ENCODE data around the gene CHCHD4. TPM values are rescaled to one million over a fixed set of nuclear protein-coding genes. Genes with fewer than 3 reads are reported as not detected.

Gene CHCHD4
- total RNA-seq, 1 experiment from 2014 or later: 27.5 TPM

DNA sequence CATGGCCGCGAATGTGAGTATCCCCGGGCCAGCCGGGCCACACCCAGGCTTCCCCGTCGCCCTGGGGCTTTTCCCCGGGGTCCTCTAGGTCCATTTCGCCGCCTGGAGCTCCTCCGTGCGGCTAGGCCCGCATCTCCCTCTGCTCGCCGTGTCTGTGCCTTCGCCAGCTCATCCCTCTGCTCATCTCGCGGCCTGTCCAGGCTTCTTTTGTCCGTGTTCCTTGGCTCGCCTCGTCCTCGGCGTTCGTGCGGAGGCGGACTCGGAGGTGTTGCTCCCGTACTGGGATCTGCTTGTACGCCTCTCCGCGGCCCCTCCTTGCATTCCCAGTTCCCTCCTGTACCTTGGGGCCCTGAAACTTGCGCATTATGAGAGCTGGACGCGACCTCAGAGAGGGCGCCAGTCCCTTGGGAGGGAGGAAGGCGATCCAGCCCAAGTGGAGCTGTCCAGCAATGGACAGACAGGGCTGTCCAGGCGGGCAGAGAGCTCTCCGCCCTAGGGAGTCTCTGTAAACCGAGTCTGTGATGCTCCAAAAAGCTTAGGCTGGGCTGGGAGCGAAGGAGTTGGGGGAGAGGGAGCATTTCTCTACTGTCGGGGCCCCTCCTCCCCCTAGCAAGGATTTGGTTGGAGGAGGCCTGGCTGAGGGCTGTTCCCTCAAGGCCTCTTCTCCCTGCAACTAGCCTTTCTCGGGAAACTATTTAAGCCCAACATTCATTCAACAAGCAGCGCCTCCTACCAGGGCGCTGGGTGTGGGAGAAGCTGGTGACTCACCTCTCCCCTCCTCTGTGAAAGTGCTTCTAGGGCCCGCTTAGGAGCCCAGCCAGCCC, 735 bp upstream of the CHCHD4 start (continued):
- TF ChIP-seq, protein P1, sequence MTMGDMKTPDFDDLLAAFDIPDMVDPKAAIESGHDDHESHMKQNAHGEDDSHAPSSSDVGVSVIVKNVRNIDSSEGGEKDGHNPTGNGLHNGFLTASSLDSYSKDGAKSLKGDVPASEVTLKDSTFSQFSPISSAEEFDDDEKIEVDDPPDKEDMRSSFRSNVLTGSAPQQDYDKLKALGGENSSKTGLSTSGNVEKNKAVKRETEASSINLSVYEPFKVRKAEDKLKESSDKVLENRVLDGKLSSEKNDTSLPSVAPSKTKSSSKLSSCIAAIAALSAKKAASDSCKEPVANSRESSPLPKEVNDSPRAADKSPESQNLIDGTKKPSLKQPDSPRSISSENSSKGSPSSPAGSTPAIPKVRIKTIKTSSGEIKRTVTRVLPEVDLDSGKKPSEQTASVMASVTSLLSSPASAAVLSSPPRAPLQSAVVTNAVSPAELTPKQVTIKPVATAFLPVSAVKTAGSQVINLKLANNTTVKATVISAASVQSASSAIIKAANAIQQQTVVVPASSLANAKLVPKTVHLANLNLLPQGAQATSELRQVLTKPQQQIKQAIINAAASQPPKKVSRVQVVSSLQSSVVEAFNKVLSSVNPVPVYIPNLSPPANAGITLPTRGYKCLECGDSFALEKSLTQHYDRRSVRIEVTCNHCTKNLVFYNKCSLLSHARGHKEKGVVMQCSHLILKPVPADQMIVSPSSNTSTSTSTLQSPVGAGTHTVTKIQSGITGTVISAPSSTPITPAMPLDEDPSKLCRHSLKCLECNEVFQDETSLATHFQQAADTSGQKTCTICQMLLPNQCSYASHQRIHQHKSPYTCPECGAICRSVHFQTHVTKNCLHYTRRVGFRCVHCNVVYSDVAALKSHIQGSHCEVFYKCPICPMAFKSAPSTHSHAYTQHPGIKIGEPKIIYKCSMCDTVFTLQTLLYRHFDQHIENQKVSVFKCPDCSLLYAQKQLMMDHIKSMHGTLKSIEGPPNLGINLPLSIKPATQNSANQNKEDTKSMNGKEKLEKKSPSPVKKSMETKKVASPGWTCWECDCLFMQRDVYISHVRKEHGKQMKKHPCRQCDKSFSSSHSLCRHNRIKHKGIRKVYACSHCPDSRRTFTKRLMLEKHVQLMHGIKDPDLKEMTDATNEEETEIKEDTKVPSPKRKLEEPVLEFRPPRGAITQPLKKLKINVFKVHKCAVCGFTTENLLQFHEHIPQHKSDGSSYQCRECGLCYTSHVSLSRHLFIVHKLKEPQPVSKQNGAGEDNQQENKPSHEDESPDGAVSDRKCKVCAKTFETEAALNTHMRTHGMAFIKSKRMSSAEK (CRISPR knock-in tag; IDR thresholded peaks at IDR 0.05; ENCODE audit: borderline replicate concordance): no peak
- TF ChIP-seq, protein P2, sequence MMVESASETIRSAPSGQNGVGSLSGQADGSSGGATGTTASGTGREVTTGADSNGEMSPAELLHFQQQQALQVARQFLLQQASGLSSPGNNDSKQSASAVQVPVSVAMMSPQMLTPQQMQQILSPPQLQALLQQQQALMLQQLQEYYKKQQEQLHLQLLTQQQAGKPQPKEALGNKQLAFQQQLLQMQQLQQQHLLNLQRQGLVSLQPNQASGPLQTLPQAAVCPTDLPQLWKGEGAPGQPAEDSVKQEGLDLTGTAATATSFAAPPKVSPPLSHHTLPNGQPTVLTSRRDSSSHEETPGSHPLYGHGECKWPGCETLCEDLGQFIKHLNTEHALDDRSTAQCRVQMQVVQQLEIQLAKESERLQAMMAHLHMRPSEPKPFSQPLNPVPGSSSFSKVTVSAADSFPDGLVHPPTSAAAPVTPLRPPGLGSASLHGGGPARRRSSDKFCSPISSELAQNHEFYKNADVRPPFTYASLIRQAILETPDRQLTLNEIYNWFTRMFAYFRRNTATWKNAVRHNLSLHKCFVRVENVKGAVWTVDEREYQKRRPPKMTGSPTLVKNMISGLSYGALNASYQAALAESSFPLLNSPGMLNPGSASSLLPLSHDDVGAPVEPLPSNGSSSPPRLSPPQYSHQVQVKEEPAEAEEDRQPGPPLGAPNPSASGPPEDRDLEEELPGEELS (CRISPR knock-in tag; IDR thresholded peaks at IDR 0.05): no peak
- TF ChIP-seq RORB (CRISPR knock-in tag; IDR thresholded peaks at IDR 0.05) (no peak), SMAD3 (CRISPR knock-in tag; IDR thresholded peaks at IDR 0.05; ENCODE audit: borderline replicate concordance) (no peak), ZNF232 (CRISPR knock-in tag; IDR thresholded peaks at IDR 0.05) (0 out of 2 replicates have a peak, but pooled peaks have one; percentile 17)
- TF ChIP-seq, protein P3, sequence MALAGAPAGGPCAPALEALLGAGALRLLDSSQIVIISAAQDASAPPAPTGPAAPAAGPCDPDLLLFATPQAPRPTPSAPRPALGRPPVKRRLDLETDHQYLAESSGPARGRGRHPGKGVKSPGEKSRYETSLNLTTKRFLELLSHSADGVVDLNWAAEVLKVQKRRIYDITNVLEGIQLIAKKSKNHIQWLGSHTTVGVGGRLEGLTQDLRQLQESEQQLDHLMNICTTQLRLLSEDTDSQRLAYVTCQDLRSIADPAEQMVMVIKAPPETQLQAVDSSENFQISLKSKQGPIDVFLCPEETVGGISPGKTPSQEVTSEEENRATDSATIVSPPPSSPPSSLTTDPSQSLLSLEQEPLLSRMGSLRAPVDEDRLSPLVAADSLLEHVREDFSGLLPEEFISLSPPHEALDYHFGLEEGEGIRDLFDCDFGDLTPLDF (CRISPR knock-in tag; IDR thresholded peaks at IDR 0.05): no peak

DNA sequence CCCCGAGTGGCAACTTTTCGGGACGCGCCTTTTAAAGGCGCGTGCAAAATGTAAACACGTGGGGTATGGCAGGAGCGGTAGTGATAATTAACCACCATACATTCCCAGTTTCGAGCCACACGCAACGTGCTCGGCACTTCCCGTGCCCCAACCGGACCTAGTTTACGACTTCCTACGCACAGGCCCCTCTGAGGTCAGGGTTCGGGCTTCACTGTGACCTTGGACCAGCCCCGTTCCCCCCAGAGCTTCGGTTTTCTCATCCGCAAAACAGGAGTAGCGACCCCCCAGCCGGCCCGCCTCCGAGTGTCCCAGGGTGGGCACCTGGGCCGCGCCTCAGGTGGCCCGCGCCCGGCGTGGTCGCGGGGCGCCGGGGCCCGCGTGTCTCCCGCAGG, 451 bp downstream of the CHCHD4 start:
- no peaks in the 10 kb centered on the region for H3K27me3 Mint-ChIP-seq (ENCODE audit: low read depth)
- peaks cover 24% of the 10 kb centered on the region for H3K9me3 Mint-ChIP-seq
- ChIA-PET CTCF (interaction anchor here (0.8 to 5.6 kb wide), 8 partner anchors 10 to 243 kb away, joined by 3 to 98 read pairs (median 3); no protein-coding TSS in a partner anchor), POLR2A (interaction anchor here (0.6 to 2.2 kb wide), 3 partner anchors 30 to 228 kb away, joined by 3 to 17 read pairs (median 5); partner anchors contain the start of genes LSM3 and XPC)
- H3K36me3 Mint-ChIP-seq: peaks cover 40% of the 10 kb centered on the region
- peak overlapping the region; percentile 4; the same call in 1 of the 2 replicates for H3K27ac Mint-ChIP-seq
- DNase-seq (ENCODE audit: low spot score) (peak; percentile 35), ATAC-seq (no peak)
- H3K4me3 Mint-ChIP-seq: peak overlapping the region; percentile 100
- peaks cover 40% of the 10 kb centered on the region for H3K4me1 Mint-ChIP-seq
- TF ChIP-seq, protein P4, sequence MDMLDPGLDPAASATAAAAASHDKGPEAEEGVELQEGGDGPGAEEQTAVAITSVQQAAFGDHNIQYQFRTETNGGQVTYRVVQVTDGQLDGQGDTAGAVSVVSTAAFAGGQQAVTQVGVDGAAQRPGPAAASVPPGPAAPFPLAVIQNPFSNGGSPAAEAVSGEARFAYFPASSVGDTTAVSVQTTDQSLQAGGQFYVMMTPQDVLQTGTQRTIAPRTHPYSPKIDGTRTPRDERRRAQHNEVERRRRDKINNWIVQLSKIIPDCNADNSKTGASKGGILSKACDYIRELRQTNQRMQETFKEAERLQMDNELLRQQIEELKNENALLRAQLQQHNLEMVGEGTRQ (CRISPR knock-in tag; IDR thresholded peaks at IDR 0.05): no peak
- TF ChIP-seq, protein P5, sequence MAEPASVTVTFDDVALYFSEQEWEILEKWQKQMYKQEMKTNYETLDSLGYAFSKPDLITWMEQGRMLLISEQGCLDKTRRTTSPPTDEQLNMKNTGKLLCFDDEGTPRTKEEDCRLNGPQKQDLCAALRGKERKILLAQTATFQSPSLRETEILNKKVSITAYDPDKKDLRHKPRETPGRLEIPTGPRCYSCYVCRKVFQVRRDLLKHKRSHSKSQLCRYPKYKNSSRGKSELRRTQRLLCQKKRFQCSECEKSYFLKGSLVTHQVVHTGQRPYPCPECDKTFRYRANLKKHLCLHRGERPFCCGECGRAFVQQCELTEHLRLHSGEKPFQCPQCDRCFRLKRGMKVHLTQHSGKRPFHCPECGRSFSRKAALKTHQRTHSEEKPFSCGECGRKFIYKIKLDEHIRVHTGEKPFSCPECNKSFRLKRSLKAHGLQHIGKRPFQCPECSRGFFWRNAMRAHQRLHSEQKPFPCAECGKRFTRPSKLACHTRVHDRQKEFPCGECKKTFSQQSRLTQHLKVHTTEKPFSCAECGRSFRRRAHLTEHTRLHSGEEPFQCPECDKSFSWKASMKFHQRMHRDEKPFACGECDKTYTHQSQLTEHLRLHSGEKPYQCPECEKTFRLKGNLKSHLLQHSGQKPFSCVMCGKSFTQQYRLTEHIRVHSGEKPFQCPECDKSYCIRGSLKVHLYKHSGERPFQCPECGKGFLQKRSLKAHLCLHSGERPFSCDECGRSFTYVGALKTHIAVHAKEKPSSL (CRISPR knock-in tag; conservative IDR thresholded peaks at IDR 0.05): no peak
- TF ChIP-seq, protein P6, sequence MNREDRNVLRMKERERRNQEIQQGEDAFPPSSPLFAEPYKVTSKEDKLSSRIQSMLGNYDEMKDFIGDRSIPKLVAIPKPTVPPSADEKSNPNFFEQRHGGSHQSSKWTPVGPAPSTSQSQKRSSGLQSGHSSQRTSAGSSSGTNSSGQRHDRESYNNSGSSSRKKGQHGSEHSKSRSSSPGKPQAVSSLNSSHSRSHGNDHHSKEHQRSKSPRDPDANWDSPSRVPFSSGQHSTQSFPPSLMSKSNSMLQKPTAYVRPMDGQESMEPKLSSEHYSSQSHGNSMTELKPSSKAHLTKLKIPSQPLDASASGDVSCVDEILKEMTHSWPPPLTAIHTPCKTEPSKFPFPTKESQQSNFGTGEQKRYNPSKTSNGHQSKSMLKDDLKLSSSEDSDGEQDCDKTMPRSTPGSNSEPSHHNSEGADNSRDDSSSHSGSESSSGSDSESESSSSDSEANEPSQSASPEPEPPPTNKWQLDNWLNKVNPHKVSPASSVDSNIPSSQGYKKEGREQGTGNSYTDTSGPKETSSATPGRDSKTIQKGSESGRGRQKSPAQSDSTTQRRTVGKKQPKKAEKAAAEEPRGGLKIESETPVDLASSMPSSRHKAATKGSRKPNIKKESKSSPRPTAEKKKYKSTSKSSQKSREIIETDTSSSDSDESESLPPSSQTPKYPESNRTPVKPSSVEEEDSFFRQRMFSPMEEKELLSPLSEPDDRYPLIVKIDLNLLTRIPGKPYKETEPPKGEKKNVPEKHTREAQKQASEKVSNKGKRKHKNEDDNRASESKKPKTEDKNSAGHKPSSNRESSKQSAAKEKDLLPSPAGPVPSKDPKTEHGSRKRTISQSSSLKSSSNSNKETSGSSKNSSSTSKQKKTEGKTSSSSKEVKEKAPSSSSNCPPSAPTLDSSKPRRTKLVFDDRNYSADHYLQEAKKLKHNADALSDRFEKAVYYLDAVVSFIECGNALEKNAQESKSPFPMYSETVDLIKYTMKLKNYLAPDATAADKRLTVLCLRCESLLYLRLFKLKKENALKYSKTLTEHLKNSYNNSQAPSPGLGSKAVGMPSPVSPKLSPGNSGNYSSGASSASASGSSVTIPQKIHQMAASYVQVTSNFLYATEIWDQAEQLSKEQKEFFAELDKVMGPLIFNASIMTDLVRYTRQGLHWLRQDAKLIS (CRISPR knock-in tag; IDR thresholded peaks at IDR 0.05; ENCODE audit: borderline replicate concordance): no peak
- TF ChIP-seq, protein P7, sequence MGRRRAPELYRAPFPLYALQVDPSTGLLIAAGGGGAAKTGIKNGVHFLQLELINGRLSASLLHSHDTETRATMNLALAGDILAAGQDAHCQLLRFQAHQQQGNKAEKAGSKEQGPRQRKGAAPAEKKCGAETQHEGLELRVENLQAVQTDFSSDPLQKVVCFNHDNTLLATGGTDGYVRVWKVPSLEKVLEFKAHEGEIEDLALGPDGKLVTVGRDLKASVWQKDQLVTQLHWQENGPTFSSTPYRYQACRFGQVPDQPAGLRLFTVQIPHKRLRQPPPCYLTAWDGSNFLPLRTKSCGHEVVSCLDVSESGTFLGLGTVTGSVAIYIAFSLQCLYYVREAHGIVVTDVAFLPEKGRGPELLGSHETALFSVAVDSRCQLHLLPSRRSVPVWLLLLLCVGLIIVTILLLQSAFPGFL (CRISPR knock-in tag; IDR thresholded peaks at IDR 0.05; ENCODE audit: borderline replicate concordance): no peak
- TF ChIP-seq ESRRA (CRISPR knock-in tag; IDR thresholded peaks at IDR 0.05; ENCODE audit: borderline replicate concordance) (no peak), ELF4 (CRISPR knock-in tag; IDR thresholded peaks at IDR 0.05; ENCODE audit: low read depth) (no peak), SOX15 (CRISPR knock-in tag; IDR thresholded peaks at IDR 0.05) (no peak), ETV6 (CRISPR knock-in tag; IDR thresholded peaks at IDR 0.05) (no peak)
- TF ChIP-seq, protein P8, sequence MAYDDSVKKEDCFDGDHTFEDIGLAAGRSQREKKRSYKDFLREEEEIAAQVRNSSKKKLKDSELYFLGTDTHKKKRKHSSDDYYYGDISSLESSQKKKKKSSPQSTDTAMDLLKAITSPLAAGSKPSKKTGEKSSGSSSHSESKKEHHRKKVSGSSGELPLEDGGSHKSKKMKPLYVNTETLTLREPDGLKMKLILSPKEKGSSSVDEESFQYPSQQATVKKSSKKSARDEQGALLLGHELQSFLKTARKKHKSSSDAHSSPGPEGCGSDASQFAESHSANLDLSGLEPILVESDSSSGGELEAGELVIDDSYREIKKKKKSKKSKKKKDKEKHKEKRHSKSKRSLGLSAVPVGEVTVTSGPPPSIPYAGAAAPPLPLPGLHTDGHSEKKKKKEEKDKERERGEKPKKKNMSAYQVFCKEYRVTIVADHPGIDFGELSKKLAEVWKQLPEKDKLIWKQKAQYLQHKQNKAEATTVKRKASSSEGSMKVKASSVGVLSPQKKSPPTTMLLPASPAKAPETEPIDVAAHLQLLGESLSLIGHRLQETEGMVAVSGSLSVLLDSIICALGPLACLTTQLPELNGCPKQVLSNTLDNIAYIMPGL (CRISPR knock-in tag; IDR thresholded peaks at IDR 0.05): no peak
